Effector memory CD8-positive, alpha-beta T cell (primary cell): ENCODE measurements around the gene LIN9.
A peak's percentile ranks its signal among the peaks of the same experiment; 100 is the strongest.
"Not testable (repeated sequence)": the region's sequence is repeated elsewhere in the genome, so short reads cannot be mapped to it uniquely, and the experiment has no call there.

Source experiments
- ATAC-seq: fragments of 150-1000 bp; cut with Tn5 transposase; replicated peaks from 2 replicates; pipeline ENCODE4 v1.10.0; 2021; ENCODE audit warnings: mild to moderate bottlenecking, moderate library complexity
- DNase-seq, 3 experiments: peaks; one replicate each; pipeline ENCODE4 v3.0.0; 2021
- H3K27ac Mint-ChIP-seq, 2 donors: one replicate each; pipeline ENCODE4 v1.8.0; 2022; ENCODE audit warnings: mild to moderate bottlenecking in 2 of 2, mixed read lengths in 2 of 2, moderate library complexity in 2 of 2
- H3K27me3 Mint-ChIP-seq, 2 donors: one replicate each; pipeline ENCODE4 v1.8.0; 2022; ENCODE audit warnings: mixed read lengths in 2 of 2
- H3K36me3 Mint-ChIP-seq: one replicate; pipeline ENCODE4 v1.8.0; 2022; ENCODE audit warnings: mild to moderate bottlenecking, moderate library complexity, mixed read lengths; ENCODE audit not compliant: insufficient read depth
- H3K4me1 Mint-ChIP-seq, 2 donors: one replicate each; pipeline ENCODE4 v1.8.0; 2022; ENCODE audit warnings: low read depth in 2 of 2, mixed read lengths in 2 of 2
- H3K4me3 Mint-ChIP-seq, 2 donors: one replicate each; pipeline ENCODE4 v1.8.0; 2022; ENCODE audit warnings: mild to moderate bottlenecking in 2 of 2, mixed read lengths in 2 of 2, moderate library complexity in 2 of 2
- H3K9me3 Mint-ChIP-seq, 2 donors: one replicate each; pipeline ENCODE4 v1.8.0; 2022; ENCODE audit warnings: mixed read lengths in 2 of 2

The LIN9 gene

DNA sequence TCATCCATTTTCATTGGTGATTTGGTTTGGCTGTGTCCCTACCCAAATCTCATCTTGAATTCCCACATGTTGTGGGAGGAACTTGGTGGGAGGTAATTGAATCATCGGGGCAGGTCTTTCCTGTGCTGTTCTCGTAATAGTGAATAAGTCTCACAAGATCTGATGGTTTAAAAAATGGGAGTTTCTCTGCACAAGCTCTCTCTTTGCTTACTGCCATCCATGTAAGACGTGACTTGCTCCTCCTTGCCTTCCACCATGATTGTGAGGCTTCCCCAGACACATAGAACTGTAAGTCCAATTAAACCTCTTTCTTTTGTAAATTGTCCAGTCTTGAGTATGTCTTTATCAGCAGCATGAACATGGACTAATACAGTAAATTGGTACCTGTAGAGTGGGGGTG is 31.1 kb upstream of the LIN9 start:
- H3K9me3 Mint-ChIP-seq, H3K4me3 Mint-ChIP-seq, H3K4me1 Mint-ChIP-seq, H3K36me3 Mint-ChIP-seq, H3K27ac Mint-ChIP-seq, ATAC-seq, DNase-seq: not testable (repeated sequence)
- peaks cover 14 to 21% of the 10 kb centered on the region in 2 donors for H3K27me3 Mint-ChIP-seq

DNA sequence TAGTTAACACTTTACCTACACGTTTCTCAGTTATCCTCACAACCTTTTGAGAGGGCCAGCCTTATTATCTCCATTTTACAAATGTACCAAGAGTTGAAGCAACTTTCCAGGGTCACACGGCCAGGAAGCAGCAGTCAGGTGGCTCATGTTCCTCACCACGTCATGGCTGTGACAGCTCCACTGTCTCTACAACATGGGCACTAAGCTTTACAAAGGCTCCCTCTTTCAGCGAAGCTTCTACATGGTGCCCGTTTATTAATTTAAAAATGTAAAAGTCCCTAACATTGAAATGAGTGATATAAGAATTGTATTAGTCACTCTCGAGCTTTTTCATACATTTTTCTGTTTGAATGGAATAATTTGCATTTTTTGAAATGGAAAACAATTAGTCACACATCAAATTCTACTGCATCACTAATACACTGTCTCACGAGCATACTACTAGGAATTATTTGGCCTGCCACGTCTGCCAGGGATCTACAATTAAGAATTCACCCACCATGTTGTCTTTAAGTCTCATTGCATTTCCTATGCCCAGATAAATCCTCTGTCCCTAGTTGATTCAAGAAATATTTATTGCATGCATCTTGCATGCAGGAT is 28.4 kb upstream of the LIN9 start:
- Mint-ChIP-seq H3K4me3 (no peak overlapping the region), H3K36me3 (no peaks in the 10 kb centered on the region), H3K4me1 (peaks cover 5% of the 10 kb centered on the region in 2 donors), H3K27me3 (peaks cover 14 to 21% of the 10 kb centered on the region in 2 donors), H3K9me3 (peaks cover 0 to 6% of the 10 kb centered on the region in 2 donors), H3K27ac (no peak overlapping the region)
- DNase-seq (no peak), ATAC-seq (no peak)

GRCh38 chr1:226335661-226336060 is 26.7 kb upstream of the LIN9 start:
- Mint-ChIP-seq H3K4me1 (peaks cover 5% of the 10 kb centered on the region in 2 donors), H3K27me3 (peaks cover 7 to 10% of the 10 kb centered on the region in 2 donors), H3K36me3 (no peaks in the 10 kb centered on the region), H3K27ac (no peak overlapping the region), H3K9me3 (peaks cover 0 to 6% of the 10 kb centered on the region in 2 donors), H3K4me3 (no peak overlapping the region)
- DNase-seq (no peak), ATAC-seq (no peak)

GRCh38 chr1:226332947-226333346 is 24.0 kb upstream of the LIN9 start:
- H3K4me3 Mint-ChIP-seq: peak overlapping the region; percentile 63 to 64
- peaks cover 5% of the 10 kb centered on the region in 2 donors for H3K4me1 Mint-ChIP-seq
- DNase-seq (no peak), ATAC-seq (peak; percentile 72)
- H3K36me3 Mint-ChIP-seq: no peaks in the 10 kb centered on the region
- H3K9me3 Mint-ChIP-seq: no peaks in the 10 kb centered on the region
- H3K27ac Mint-ChIP-seq: peak overlapping the region in 1 of 2 donors; percentile 62
- H3K27me3 Mint-ChIP-seq: no peaks in the 10 kb centered on the region

DNA sequence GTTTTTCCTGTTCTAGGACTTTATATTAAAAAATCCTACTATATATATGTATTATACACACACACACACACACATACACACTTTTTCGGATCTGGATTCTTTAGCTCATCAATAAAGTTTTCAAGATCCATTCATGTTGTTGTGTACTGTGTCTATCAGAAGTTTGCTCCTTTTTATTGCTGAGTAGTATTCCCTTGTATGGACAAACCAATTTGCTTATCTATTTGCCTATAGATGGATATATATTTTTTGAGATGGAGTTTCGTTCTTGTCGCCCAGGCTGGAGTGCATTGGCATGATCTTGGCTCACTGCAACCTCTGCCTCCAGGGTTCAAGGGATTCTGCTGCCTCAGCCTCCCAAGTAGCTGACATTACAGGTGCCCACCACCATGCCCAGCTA is 20.3 kb upstream of the LIN9 start:
- Mint-ChIP-seq H3K27ac (no peak overlapping the region), H3K4me3 (no peak overlapping the region), H3K4me1 (peaks cover 5% of the 10 kb centered on the region in 2 donors), H3K9me3 (no peaks in the 10 kb centered on the region), H3K27me3 (no peaks in the 10 kb centered on the region), H3K36me3 (no peaks in the 10 kb centered on the region)
- DNase-seq: no peak
- no peak for ATAC-seq

GRCh38 chr1:226327761-226328162 is 18.8 kb upstream of the LIN9 start:
- peak overlapping the region in 1 of 2 donors; percentile 29 for H3K27ac Mint-ChIP-seq
- peaks cover 0 to 9% of the 10 kb centered on the region in 2 donors for H3K27me3 Mint-ChIP-seq
- no peak overlapping the region for H3K4me3 Mint-ChIP-seq
- H3K36me3 Mint-ChIP-seq: no peaks in the 10 kb centered on the region
- ATAC-seq (no peak), DNase-seq (no peak)
- no peaks in the 10 kb centered on the region for H3K4me1 Mint-ChIP-seq
- no peaks in the 10 kb centered on the region for H3K9me3 Mint-ChIP-seq

GRCh38 chr1:226325178-226325577 is 16.2 kb upstream of the LIN9 start:
- Mint-ChIP-seq H3K27me3 (peaks cover 14 to 23% of the 10 kb centered on the region in 2 donors), H3K9me3 (no peaks in the 10 kb centered on the region), H3K4me1 (no peaks in the 10 kb centered on the region), H3K27ac (no peak overlapping the region), H3K4me3 (no peak overlapping the region), H3K36me3 (no peaks in the 10 kb centered on the region)
- DNase-seq: no peak
- no peak for ATAC-seq

DNA sequence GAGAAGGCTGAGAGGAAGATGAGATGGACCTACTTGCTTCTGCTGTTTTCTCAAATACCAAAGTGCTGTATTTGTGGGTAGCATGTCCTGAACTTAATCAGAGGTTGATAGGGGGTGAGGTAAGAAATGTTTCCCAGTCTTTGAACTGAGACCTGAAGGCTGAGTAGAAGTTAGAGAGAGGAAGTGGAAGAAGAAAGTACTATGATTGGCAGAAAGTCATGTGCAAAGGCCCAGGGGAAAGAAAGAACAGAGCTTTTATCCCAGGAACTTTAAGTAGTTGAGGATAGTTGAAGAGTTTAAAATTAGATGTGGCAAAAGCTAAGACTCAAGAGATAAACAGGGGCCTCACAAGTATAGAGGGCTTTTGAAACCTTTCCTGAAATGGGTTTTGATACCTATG is 15.5 kb upstream of the LIN9 start:
- H3K9me3 Mint-ChIP-seq: no peaks in the 10 kb centered on the region
- no peak overlapping the region for H3K27ac Mint-ChIP-seq
- no peaks in the 10 kb centered on the region for H3K36me3 Mint-ChIP-seq
- no peak for ATAC-seq
- no peak overlapping the region for H3K4me3 Mint-ChIP-seq
- peaks cover 16 to 26% of the 10 kb centered on the region in 2 donors for H3K27me3 Mint-ChIP-seq
- no peaks in the 10 kb centered on the region for H3K4me1 Mint-ChIP-seq
- no peak for DNase-seq

DNA sequence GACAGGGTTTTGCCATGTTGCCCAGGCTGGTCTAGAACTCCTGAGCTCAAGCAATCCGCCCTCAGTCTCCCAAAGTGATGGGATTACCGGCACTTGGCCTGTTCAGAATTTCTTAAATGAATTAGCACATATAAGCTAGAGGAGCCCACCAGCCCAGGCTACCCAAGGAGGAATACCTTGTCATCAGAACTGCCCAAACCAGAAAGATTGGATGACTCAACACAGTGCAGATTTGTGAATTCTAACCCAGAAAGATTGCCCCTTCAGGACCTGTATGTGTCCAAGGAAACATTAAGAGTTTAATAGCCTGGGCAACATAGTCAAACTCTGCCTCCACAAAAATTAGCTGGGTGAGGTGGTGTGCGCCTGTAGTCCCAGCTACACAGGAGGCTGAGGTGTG is 14.0 kb upstream of the LIN9 start:
- no peak for ATAC-seq

GRCh38 chr1:226320930-226321329 is 12.0 kb upstream of the LIN9 start:
- Mint-ChIP-seq H3K27me3 (peaks cover 25 to 41% of the 10 kb centered on the region in 2 donors), H3K27ac (no peak overlapping the region), H3K36me3 (no peaks in the 10 kb centered on the region), H3K4me1 (no peaks in the 10 kb centered on the region), H3K4me3 (no peak overlapping the region), H3K9me3 (no peaks in the 10 kb centered on the region)
- ATAC-seq (no peak), DNase-seq (no peak)

More for the DNA sequence above, 14.0 kb upstream of the LIN9 start:
- no peaks in the 10 kb centered on the region for H3K4me1 Mint-ChIP-seq
- no peak overlapping the region for H3K27ac Mint-ChIP-seq
- H3K9me3 Mint-ChIP-seq: no peaks in the 10 kb centered on the region
- DNase-seq: no peak
- H3K27me3 Mint-ChIP-seq: peaks cover 22 to 37% of the 10 kb centered on the region in 2 donors
- H3K36me3 Mint-ChIP-seq: no peaks in the 10 kb centered on the region
- H3K4me3 Mint-ChIP-seq: no peak overlapping the region

DNA sequence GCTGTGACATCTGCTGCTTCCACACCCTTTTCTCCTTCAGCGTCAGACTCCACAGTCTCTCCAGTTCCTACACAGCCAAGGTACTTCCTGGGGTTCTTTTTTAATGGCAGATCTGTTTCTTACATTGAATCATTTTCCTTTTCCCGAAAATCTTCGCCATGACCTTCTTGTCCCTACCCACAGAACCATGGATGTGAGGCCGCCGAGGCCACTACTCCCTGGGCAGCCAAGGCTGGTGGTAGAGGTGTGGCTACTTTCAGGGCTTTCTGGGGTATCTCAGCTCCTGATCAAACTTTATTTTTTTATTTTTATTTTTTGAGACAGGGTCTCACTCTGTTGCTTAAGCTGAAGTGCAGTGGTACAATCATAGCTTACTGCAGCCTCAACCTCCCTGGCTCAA is 9.5 kb upstream of the LIN9 start:
- ATAC-seq (no peak), DNase-seq (no peak)
- Mint-ChIP-seq H3K9me3 (no peaks in the 10 kb centered on the region), H3K4me1 (no peaks in the 10 kb centered on the region), H3K36me3 (no peaks in the 10 kb centered on the region), H3K27me3 (peaks cover 25 to 39% of the 10 kb centered on the region in 2 donors), H3K4me3 (no peak overlapping the region), H3K27ac (no peak overlapping the region)

DNA sequence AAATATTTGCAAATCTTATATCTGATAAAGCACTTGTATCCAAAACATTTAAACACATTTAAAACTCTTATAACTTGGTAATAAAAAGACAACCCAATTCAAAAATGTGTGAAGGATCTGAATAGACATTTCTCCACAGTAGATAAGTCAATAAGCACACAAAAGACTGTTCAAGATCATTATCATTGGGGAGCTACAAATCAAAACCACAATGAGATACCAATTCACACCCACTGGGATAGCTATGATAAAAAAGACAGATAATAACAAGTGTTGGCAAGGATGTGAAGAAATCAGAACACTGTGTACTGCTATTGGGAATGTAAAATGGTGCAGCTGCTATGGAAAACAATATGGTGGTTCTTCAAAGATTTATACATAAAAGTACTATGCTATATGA is 5.1 kb upstream of the LIN9 start:
- no peak overlapping the region for H3K27ac Mint-ChIP-seq
- no peak for DNase-seq
- no peak for ATAC-seq
- H3K4me3 Mint-ChIP-seq: no peak overlapping the region
- H3K4me1 Mint-ChIP-seq: peaks cover 0 to 5% of the 10 kb centered on the region in 2 donors
- H3K9me3 Mint-ChIP-seq: no peaks in the 10 kb centered on the region
- H3K36me3 Mint-ChIP-seq: no peaks in the 10 kb centered on the region
- H3K27me3 Mint-ChIP-seq: peaks cover 9 to 32% of the 10 kb centered on the region in 2 donors

- peaks cover 0 to 17% of the 10 kb centered on the region in 2 donors for H3K27me3 Mint-ChIP-seq
- H3K4me3 Mint-ChIP-seq: no peak overlapping the region
- peaks cover 8% of the 10 kb centered on the region for H3K36me3 Mint-ChIP-seq
- no peaks in the 10 kb centered on the region for H3K9me3 Mint-ChIP-seq
- peaks cover 5 to 8% of the 10 kb centered on the region in 2 donors for H3K4me1 Mint-ChIP-seq
- ATAC-seq (no peak), DNase-seq (no peak)
- H3K27ac Mint-ChIP-seq: no peak overlapping the region
Observed at GRCh38 chr1:226312065-226312464, 3.1 kb upstream of the LIN9 start.

DNA sequence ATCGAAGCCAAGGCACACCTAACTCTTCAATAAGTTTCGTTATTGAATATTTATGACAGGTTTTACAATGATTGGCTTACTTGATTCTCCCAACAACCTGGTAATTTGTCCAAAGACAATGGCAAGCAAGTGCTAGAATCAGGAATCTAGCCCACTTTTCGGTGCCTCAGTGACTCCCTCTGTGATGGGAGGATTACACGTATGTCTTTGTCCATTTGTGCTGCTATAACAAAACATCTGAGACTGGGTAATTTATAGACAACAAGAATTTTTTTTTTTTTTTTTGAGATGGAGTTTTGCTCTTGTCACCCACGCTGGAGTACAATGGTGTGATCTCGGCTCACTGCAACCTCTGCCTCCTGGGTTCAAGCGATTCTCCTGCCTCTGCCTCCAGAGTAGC is 2.4 kb upstream of the LIN9 start:
- H3K4me3 Mint-ChIP-seq: no peak overlapping the region
- peaks cover 8% of the 10 kb centered on the region for H3K36me3 Mint-ChIP-seq
- H3K9me3 Mint-ChIP-seq: no peaks in the 10 kb centered on the region
- H3K27me3 Mint-ChIP-seq: peaks cover 0 to 17% of the 10 kb centered on the region in 2 donors
- peaks cover 5 to 8% of the 10 kb centered on the region in 2 donors for H3K4me1 Mint-ChIP-seq
- ATAC-seq (no peak), DNase-seq (no peak)
- no peak overlapping the region for H3K27ac Mint-ChIP-seq
